ENCODE results near the gene NOL4L.
A peak's percentile ranks its signal among the peaks of the same experiment; 100 is the strongest.

The NOL4L gene

DNA sequence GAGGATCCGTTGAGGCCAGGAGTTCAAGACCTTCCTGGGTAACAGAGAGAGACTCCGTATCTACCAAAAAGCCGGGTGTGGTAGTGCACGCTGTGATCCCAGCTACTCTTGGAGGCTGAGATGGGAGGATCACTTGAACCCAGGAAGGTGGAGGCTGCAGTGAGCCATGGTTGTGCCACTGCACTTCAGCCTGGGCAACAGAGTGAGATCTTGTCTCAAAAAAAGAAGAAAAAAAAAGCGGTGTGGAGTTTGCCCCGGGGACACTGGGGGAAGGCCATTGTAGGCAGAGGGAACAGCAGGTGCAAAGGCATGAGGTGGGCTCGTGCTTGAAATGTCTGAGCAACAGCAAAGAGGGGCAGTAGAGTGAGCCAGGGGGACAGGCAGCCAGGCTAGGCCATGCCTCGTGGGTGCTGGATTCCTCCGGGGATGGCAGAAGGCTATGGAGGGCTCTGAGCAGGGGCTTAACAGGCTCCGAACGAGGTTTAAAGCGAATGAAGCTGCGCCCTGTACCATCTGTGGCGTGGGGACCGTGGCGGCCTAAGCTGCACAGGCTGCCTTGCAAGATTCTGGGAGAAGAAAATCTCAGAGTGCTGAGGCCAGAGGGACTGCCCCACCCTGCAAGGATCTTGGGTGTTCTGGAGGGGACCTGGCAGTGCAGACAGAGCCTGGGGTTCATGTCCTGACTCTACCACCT, 36.9 kb upstream of the NOL4L start:
- no peaks in the 10 kb centered on the region for H3K9me3 Mint-ChIP-seq
- H3K36me3 Mint-ChIP-seq = no peaks in the 10 kb centered on the region
- H3K27ac Mint-ChIP-seq = no peak overlapping the region
- peaks cover 5% of the 10 kb centered on the region for H3K4me1 Mint-ChIP-seq
- ATAC-seq = no peak
- H3K4me3 Mint-ChIP-seq = no peak overlapping the region
- peaks cover 19% of the 10 kb centered on the region for H3K27me3 Mint-ChIP-seq

DNA sequence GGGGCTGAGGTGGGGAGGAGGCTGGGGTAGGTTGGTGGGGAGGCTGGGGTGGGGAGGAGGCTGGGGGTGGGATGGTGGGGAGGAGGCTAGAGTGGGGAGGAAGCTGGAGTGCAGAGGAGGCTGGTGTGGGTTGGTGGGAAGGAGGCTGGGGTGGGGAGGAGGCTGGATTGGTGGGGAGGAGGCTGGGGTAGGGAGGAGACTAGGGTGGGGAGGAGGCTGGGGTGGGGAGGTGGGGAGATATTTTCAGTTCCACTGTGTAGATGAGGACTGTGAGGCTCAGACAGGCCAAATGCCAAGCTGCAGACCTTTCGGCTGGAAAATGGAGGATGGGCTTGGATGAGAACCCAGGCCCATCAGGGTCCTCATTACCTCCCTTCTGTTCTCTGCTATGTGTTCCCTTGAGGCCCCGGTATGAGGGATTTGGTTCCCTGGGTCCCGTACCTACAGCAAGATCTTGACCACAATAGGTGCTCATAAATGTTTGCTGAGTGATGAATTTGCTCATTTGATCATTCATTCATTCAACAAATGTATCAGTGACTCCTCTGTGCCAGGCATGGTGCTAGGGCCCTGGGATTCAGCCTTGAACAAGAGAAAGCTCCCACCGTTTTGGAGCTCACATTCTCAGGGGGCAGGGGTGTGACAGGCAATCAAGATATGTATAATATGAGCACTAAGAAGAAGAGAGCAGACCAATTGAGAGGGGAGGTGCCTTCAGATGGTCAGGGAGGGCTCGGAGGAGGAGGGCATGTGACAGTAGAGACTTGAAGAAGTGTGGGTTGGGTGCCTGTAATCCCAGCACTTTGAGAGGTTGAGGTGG, 36.1 kb upstream of the NOL4L start:
- no peaks in the 10 kb centered on the region for H3K36me3 Mint-ChIP-seq
- no peak overlapping the region for H3K4me3 Mint-ChIP-seq
- H3K27me3 Mint-ChIP-seq = peaks cover 19% of the 10 kb centered on the region
- ATAC-seq = peak; percentile 94
- H3K9me3 Mint-ChIP-seq = no peaks in the 10 kb centered on the region
- H3K27ac Mint-ChIP-seq = no peak overlapping the region
- H3K4me1 Mint-ChIP-seq = peaks cover 5% of the 10 kb centered on the region

DNA sequence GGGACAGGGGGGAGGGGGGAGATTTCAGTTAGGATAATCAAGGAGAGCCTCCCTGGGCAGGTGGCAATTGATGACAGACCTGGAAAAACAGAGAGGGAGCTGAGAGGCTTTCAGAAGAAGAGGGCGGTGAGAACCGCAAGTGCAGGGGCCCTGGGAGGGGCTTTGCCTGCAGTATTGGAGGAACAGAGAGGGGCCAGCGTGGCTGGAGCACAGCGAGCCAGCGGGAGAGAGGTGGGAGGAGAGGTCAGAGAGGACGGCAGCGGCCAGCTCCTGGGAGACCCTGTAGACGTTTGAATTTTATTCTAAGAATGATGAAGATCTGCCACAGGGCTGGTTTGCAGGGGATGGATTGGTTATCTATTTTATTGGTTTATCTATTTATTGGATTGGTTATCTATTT, 34.5 kb upstream of the NOL4L start:
- no peak overlapping the region for H3K27ac Mint-ChIP-seq

DNA sequence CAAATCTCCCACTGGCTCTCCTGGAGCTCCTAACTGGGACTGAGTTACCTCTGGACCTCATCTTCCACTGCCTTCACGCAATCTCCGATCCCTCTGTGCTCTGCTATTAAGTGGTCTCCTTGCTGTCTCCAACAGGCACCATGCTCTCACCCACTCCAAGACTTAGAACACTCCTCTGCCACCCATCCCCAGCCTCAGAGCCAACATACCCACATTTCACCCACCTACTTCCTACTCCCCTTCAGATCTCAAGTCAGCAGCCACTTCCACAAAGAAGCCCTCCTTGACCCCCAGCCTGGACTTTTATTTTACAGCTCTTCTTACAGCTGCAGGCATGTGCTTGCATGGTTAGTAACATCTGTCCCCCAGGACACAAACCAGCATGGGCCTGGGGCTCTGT, 29.6 kb upstream of the NOL4L start:
- no peak for ATAC-seq
- Mint-ChIP-seq H3K4me3 (no peak overlapping the region), H3K9me3 (peaks cover 10% of the 10 kb centered on the region), H3K27me3 (peaks cover 44% of the 10 kb centered on the region), H3K27ac (no peak overlapping the region), H3K36me3 (peaks cover 4% of the 10 kb centered on the region), H3K4me1 (no peaks in the 10 kb centered on the region)

More for the DNA sequence above, 34.5 kb upstream of the NOL4L start:
- Mint-ChIP-seq H3K36me3 (no peaks in the 10 kb centered on the region), H3K9me3 (no peaks in the 10 kb centered on the region), H3K27me3 (peaks cover 21% of the 10 kb centered on the region), H3K4me3 (no peak overlapping the region), H3K4me1 (no peaks in the 10 kb centered on the region)
- ATAC-seq = no peak

DNA sequence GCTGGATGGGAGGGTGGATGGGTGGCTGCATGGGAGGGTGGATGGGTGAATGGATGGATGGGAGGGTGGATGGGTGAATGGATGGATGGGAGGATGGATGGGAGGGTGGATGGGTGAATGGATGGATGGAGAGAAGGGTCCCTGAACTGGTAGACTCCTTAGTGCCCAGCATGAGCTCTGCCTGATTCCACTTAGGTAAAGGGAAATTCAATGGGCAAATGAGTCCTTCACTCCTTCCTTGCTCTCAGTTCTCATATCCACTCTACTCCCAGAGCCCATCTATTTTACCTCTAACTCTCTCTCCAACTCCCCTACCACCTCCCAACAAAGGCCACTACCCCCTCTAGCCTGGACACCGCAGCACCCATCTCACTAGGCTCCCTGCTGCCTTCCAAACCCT, 29.2 kb upstream of the NOL4L start:
- H3K27ac Mint-ChIP-seq = no peak overlapping the region
- no peaks in the 10 kb centered on the region for H3K4me1 Mint-ChIP-seq
- H3K36me3 Mint-ChIP-seq = peaks cover 4% of the 10 kb centered on the region
- H3K4me3 Mint-ChIP-seq = no peak overlapping the region
- H3K27me3 Mint-ChIP-seq = peaks cover 47% of the 10 kb centered on the region
- no peak for ATAC-seq
- peaks cover 10% of the 10 kb centered on the region for H3K9me3 Mint-ChIP-seq

DNA sequence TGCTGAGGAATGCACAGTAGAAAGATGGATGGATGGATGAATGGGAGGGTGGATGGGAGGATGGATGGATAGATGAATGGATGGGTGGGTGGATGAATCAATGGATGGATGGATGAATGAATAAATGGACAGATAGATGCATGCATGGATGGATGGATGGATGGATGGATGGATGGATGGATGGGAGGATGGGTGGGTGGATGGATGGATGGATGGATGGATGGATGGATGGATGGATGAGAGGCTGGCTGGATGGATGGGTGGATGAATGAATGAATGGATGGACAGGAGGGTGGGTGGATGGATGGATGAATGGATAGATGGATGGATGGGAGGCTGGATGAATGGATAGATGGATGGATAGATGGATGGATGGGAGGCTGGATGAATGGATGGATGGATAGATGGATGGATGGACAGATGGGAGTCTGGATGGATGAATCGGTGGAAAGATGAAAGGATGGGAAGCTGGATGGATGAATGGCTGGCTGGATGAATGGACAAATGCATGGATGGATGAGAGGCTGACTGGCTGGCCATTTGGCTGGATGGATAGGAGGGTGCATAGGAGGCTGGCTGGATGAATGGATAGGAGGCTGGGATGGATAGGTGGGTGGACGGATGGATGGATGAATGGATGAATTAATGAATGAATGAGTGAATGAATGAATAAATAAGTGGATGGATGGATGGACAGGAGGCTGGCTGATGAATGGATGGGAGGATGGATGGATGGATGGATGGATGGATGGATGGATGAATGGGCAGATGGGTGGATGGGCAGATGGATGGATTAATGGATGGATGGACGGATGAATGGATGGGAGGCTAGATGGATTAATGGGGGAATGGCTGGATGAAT, 28.3 kb upstream of the NOL4L start:
- peaks cover 10% of the 10 kb centered on the region for H3K9me3 Mint-ChIP-seq
- no peak overlapping the region for H3K4me3 Mint-ChIP-seq
- H3K4me1 Mint-ChIP-seq = no peaks in the 10 kb centered on the region
- peaks cover 47% of the 10 kb centered on the region for H3K27me3 Mint-ChIP-seq
- no peak overlapping the region for H3K27ac Mint-ChIP-seq
- H3K36me3 Mint-ChIP-seq = peaks cover 4% of the 10 kb centered on the region
- no peak for ATAC-seq

DNA sequence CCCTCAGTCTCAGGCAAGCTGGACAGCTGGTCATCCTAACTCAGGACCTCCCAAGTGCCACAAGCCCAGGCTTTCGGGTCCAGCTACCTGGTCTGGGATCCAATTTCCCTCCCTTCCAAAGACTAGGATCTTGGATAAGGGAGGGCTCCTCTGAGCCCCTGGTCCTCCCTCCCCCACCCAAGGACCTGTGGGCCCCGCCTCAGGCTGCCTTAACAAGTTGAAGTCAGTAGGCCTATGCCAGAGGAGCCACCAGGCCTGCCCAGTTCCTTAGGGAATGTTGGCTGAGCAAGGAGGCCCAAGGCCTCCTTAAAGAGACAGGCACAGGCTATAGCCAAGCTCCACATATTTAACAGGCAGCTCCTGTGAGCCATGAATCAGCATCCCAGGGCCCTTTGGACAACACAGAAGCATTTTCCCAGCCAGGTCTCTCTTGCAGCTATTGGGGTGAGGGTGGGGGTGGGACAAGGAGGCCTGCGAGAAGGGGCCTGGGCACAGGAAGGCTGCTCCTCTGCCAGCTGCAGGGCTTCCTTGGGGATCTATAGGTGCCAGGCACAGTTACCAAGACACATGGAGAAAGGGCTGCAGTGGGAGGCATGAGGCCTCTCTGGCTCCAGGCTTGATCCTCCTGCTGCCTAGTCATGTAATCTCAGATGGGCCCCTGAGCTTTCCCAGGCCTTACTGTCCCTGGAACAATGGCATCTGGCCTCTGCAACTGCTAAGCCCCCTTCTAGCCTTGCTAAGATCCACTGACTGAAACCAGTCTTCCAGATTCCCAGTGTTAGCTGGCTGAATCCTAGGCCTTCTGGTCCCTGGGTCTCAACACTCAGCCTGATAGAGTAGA, 27.4 kb upstream of the NOL4L start:
- peaks cover 10% of the 10 kb centered on the region for H3K9me3 Mint-ChIP-seq
- H3K4me1 Mint-ChIP-seq = no peaks in the 10 kb centered on the region
- H3K27ac Mint-ChIP-seq = no peak overlapping the region
- H3K27me3 Mint-ChIP-seq = peaks cover 42% of the 10 kb centered on the region
- H3K36me3 Mint-ChIP-seq = peaks cover 4% of the 10 kb centered on the region
- no peak for ATAC-seq
- no peak overlapping the region for H3K4me3 Mint-ChIP-seq

DNA sequence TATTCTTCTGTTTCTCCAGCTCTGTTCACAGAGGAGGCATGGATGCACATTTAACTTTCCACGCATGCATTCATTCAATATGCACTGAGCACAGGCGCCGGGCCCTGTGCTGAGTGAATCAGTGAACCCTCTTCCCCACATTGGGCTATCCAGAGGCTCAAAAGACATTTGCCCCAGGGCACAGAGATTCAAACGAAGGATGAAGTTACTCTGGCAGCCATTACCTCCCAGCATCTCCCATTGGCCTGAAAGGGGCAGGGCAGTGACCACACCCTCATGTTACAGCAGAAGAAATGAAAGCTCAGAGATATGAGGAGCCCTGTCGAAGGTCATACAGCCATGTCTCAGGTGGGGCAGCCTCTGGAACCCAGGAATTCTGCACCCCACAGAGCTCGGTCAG, 26.7 kb upstream of the NOL4L start:
- no peak for ATAC-seq
- Mint-ChIP-seq H3K27ac (no peak overlapping the region), H3K36me3 (peaks cover 4% of the 10 kb centered on the region)

DNA sequence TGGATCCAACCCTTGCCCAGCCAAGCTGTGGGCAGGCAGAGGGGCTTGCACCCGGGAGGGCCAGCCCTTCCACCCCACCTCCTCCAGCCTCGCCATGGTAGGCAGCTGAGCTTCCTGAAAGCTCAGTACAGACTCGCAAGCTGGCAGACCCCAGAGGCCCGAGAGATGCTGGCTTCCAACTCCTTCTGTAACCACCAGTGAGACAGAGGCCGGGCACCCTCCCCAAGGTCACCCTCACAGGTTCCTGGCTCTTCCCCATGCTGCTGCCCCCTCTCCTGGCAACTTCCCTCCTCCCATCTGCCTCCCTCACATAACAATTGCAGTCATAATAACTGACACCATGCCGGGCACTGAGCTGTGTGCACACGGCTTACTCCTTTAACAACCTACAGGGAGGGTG, 26.2 kb upstream of the NOL4L start:
- Mint-ChIP-seq H3K27me3 (peaks cover 38% of the 10 kb centered on the region), H3K27ac (no peak overlapping the region), H3K9me3 (peaks cover 10% of the 10 kb centered on the region), H3K4me3 (no peak overlapping the region), H3K36me3 (peaks cover 4% of the 10 kb centered on the region), H3K4me1 (no peaks in the 10 kb centered on the region)
- no peak for ATAC-seq

More for the DNA sequence above, 26.7 kb upstream of the NOL4L start:
- H3K27me3 Mint-ChIP-seq = peaks cover 38% of the 10 kb centered on the region
- H3K9me3 Mint-ChIP-seq = peaks cover 10% of the 10 kb centered on the region
- no peaks in the 10 kb centered on the region for H3K4me1 Mint-ChIP-seq
- H3K4me3 Mint-ChIP-seq = no peak overlapping the region

DNA sequence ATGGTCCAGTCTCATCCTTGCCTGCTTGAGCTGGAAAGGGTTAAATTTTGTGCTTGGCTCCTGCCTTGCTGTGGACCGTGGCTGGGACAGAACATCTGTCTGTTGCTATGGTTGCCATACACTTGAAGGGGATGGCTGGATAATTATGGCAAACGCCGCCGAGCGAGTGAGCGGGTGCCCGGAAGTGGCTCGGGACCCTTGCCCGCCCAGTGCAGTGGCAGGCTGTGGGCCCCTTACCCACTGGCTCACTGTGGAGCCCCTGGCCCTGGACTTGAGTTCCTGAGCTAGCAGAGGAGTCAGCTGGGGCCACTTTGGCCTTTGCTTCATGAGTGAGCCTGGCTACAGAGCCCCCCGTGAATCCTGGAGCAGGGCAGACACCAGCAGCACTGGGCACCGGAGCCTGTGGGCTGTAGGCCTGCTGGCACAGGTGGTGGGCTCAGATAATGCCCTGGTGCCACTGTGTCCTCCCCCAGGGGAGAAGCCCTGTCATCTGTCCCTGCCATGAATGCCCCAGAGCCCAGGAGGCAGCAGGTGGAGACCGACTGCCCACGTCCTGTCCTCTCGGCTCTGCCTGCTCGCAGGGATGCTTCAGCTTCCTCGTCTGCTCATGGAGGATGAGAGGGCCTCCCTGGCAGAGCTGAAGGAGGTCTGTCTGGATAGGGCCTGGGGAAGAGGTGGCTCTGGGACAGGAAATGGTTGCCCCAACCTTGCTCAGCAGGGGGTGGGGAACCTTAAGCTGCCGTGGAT, 25.5 kb upstream of the NOL4L start:
- H3K9me3 Mint-ChIP-seq = peaks cover 10% of the 10 kb centered on the region
- no peak overlapping the region for H3K4me3 Mint-ChIP-seq

DNA sequence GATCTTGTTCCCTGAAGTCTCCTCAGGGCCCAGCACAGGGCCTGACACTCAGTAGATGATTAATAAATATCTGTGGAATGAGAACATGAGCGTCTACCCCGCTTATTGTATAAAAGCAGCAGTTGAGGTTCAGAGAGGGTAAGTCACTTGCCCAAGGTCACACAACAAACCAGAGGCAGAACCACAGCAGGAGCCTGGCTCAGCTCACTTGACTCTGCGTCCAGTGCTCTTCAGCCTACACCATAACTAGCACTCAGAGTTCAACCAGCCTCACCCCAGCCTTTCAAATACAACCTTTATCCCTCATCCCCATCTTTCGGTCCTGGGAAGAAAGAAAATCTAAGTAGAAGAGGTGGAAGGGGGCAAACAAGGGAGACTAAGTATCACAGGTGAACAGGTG, 24.9 kb upstream of the NOL4L start:
- peaks cover 31% of the 10 kb centered on the region for H3K27me3 Mint-ChIP-seq
- no peak for ATAC-seq
- peaks cover 2% of the 10 kb centered on the region for H3K4me1 Mint-ChIP-seq
- peaks cover 4% of the 10 kb centered on the region for H3K36me3 Mint-ChIP-seq
- no peak overlapping the region for H3K27ac Mint-ChIP-seq
- peaks cover 10% of the 10 kb centered on the region for H3K9me3 Mint-ChIP-seq
- no peak overlapping the region for H3K4me3 Mint-ChIP-seq

More for the DNA sequence above, 25.5 kb upstream of the NOL4L start:
- Mint-ChIP-seq H3K4me1 (no peaks in the 10 kb centered on the region), H3K36me3 (peaks cover 4% of the 10 kb centered on the region), H3K27ac (no peak overlapping the region), H3K27me3 (peaks cover 33% of the 10 kb centered on the region)
- ATAC-seq = no peak

DNA sequence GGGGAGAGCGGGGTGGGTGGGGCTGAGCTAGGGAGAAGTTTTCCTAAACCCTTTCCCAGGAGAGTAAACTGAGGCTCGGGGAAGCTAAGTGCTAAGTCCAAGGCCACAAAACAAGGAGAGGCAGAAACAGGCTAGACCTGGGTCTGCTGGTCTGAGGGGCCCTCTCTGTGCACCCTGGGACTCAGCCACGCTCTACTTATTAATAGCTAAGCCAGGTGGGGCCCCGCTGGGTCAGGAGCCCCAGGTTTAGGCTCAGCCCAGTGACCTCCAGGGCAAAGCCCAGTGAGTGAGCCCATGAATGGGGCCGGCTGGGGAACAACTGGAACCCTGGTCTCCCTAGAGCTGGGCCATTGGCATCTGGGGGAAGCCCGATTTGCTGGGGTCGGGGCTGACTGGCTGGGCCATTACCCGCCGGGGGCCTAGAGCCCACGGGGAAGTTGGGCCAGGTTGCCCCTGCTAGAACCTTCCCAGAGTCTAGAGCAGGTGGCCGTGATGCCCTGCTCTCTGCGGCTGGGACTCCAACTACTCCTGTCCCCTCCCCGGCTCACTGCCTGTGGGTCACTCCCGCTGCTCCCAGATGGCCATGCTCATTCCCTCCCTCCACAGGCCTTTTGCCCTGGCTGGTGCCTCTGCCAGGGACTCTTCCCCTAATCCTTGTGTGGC, 24.1 kb upstream of the NOL4L start:
- H3K27ac Mint-ChIP-seq = no peak overlapping the region
- peaks cover 10% of the 10 kb centered on the region for H3K9me3 Mint-ChIP-seq
- no peak overlapping the region for H3K4me3 Mint-ChIP-seq
- peaks cover 23% of the 10 kb centered on the region for H3K27me3 Mint-ChIP-seq
- H3K4me1 Mint-ChIP-seq = peaks cover 9% of the 10 kb centered on the region
- ATAC-seq = no peak
- H3K36me3 Mint-ChIP-seq = peaks cover 4% of the 10 kb centered on the region

DNA sequence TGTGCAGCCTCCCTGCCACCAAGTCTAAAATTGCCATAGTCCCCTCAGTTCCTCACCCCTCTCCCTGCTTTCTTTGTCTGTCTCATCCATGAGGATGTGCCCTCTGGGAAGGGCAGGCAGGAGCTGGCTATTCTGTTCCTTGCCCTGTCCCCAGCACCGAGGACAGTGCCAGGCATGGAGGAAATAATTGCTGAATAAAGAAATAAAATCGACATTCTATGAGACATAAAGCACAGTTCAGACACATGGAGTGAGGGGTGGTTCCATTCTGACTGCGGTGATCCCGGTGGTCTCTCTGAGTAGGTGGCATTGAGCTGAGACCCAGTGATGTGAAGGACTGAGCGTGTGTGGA, 23.5 kb upstream of the NOL4L start:
- H3K27me3 Mint-ChIP-seq = peaks cover 17% of the 10 kb centered on the region
- no peak for ATAC-seq
- H3K9me3 Mint-ChIP-seq = peaks cover 7% of the 10 kb centered on the region
- no peak overlapping the region for H3K27ac Mint-ChIP-seq
- H3K4me1 Mint-ChIP-seq = peaks cover 13% of the 10 kb centered on the region
- H3K4me3 Mint-ChIP-seq = no peak overlapping the region
- H3K36me3 Mint-ChIP-seq = peaks cover 3% of the 10 kb centered on the region

Measured in stimulated activated memory B cell treated with anti-CD40 and anti-IgM and Interleukin-4, amounts not matched to agents 10 μg/mL and 1 μg/mL and 100 μg/mL, for 72 hours (primary cell).